ENCODE data around the gene GNB5.

GNB5 gene

GRCh38 chr15:52068004-52068615 is 123.1 kb downstream of the GNB5 start:
- DNase-seq = no peak

GRCh38 chr15:52067545-52067926 is 123.7 kb downstream of the GNB5 start:
- DNase-seq = no peak

- DNase-seq = no peak
These were observed 124.2 kb downstream of the GNB5 start for GRCh38 chr15:52066842-52067544.

All from anterior cingulate cortex (tissue), 58 donors.